ENCODE data around the gene MBNL1.

GRCh38 chr3:152379415-152380042 lies 110.8 kb downstream of the MBNL1 start:
- TF ChIP-seq, protein P1, sequence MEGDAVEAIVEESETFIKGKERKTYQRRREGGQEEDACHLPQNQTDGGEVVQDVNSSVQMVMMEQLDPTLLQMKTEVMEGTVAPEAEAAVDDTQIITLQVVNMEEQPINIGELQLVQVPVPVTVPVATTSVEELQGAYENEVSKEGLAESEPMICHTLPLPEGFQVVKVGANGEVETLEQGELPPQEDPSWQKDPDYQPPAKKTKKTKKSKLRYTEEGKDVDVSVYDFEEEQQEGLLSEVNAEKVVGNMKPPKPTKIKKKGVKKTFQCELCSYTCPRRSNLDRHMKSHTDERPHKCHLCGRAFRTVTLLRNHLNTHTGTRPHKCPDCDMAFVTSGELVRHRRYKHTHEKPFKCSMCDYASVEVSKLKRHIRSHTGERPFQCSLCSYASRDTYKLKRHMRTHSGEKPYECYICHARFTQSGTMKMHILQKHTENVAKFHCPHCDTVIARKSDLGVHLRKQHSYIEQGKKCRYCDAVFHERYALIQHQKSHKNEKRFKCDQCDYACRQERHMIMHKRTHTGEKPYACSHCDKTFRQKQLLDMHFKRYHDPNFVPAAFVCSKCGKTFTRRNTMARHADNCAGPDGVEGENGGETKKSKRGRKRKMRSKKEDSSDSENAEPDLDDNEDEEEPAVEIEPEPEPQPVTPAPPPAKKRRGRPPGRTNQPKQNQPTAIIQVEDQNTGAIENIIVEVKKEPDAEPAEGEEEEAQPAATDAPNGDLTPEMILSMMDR (IDR thresholded peaks at IDR 0.05), result no peak
- no peak for TF ChIP-seq EZH2 (IDR thresholded peaks at IDR 0.05)

Measured in neural progenitor cell (in vitro differentiated cells).